ENCODE results near the gene ACTR2. TPM values are rescaled to one million over a fixed set of nuclear protein-coding genes. Genes with fewer than 3 reads are reported as not detected.

ACTR2 gene
- polyA plus RNA-seq, 1 donor from 2014 or later, result 118 TPM

GRCh38 chr2:65320042-65320725, 92.6 kb downstream of the ACTR2 start:
- no peaks in the 10 kb centered on the region for H3K9me3 ChIP-seq (ENCODE audit: low read length)
- H3K9ac ChIP-seq (ENCODE audit: low read length), result no peak overlapping the region
- no peak overlapping the region for H3K27ac ChIP-seq (ENCODE audit: low read length)
- H2AFZ ChIP-seq (ENCODE audit: low read depth, low read length), result no peak overlapping the region
- H3K27me3 ChIP-seq (ENCODE audit: insufficient read depth, low read depth, low read length), result no peaks in the 10 kb centered on the region
- H3K4me3 ChIP-seq (ENCODE audit: low read length), result no peak overlapping the region
- peaks cover 6% of the 10 kb centered on the region for H3K36me3 ChIP-seq (ENCODE audit: insufficient read depth, low read length)
- no peak for TF ChIP-seq RAD21 (conservative IDR thresholded peaks at IDR 0.05)
- no peak for TF ChIP-seq TAF1 (IDR thresholded peaks at IDR 0.05; ENCODE audit: low read depth)
- no peak for TF ChIP-seq EZH2 (IDR thresholded peaks at IDR 0.05; ENCODE audit: borderline replicate concordance, insufficient read depth, low read length, poor library complexity, severe bottlenecking)
- TF ChIP-seq CTCF (IDR thresholded peaks at IDR 0.05; ENCODE audit: poor library complexity, severe bottlenecking), result no peak
- no peak for TF ChIP-seq POLR2AphosphoS5 (IDR thresholded peaks at IDR 0.05)
- TF ChIP-seq MXI1 (conservative IDR thresholded peaks at IDR 0.05; ENCODE audit: poor library complexity, severe bottlenecking), result no peak
- no peak for TF ChIP-seq SMC3 (conservative IDR thresholded peaks at IDR 0.05; ENCODE audit: poor library complexity)
- TF ChIP-seq EP300 (conservative IDR thresholded peaks at IDR 0.05; ENCODE audit: poor library complexity, severe bottlenecking), result no peak
- no peak for TF ChIP-seq REST (IDR thresholded peaks at IDR 0.05; ENCODE audit: borderline replicate concordance)
- H3K79me2 ChIP-seq (replicated peaks; ENCODE audit: insufficient read depth, low read length), result no peaks in the 10 kb centered on the region
- no peak overlapping the region for H3K4me2 ChIP-seq (ENCODE audit: low read length)
- H4K20me1 ChIP-seq (ENCODE audit: insufficient read depth), result no peaks in the 10 kb centered on the region
- H3K9me2 ChIP-seq (ENCODE audit: insufficient read depth, low read length), result no peaks in the 10 kb centered on the region
- H3F3A ChIP-seq (ENCODE audit: insufficient read depth, low read length, poor library complexity, severe bottlenecking), result no peaks in the 10 kb centered on the region

Other genes with a start within 250 kb of the ACTR2 start
- 33.8 and 38.0 TPM in 2 replicates for gene SLC1A4, start 238.4 kb upstream of the ACTR2 start, polyA plus RNA-seq
- 34.7 and 38.8 TPM in 2 replicates for gene CEP68, start 171.4 kb upstream of the ACTR2 start, polyA plus RNA-seq
- gene RAB1A, start 97.7 kb upstream of the ACTR2 start, polyA plus RNA-seq, result 213 and 240 TPM in 2 replicates
- 5.3 and 5.4 TPM in 2 replicates for gene SPRED2, start 204.8 kb downstream of the ACTR2 start, polyA plus RNA-seq